HEK293T (cell line): ENCODE data around the gene SATB2.

Experiments used
- CTBP1 ChIP-seq: fragments of 450-650 bp; IDR thresholded peaks from 2 replicates; pipeline ENCODE4 v1.6.1; 2016; ENCODE audit warnings: borderline replicate concordance
- ELF4 ChIP-seq: fragments of 450-650 bp; IDR thresholded peaks from 2 replicates; pipeline ENCODE4 v1.6.1; 2017; ENCODE audit warnings: antibody characterized with exemption
- FOXM1 ChIP-seq: fragments of 450-650 bp; IDR thresholded peaks from 2 replicates; pipeline ENCODE4 v1.6.1; 2017; ENCODE audit warnings: mild to moderate bottlenecking, borderline replicate concordance
- SP1 ChIP-seq: fragments of 450-650 bp; IDR thresholded peaks from 2 replicates; pipeline ENCODE4 v1.6.1; 2017
- SUZ12 ChIP-seq: fragments of 450-650 bp; IDR thresholded peaks from 2 replicates; pipeline ENCODE4 v1.6.1; 2016; ENCODE audit warnings: mild to moderate bottlenecking
- TARDBP ChIP-seq: fragments of 450-650 bp; IDR thresholded peaks from 2 replicates; pipeline ENCODE4 v1.6.1; 2016
- TF ChIP-seq, protein P1 (sequence below): fragments of 450-650 bp; IDR thresholded peaks from 2 replicates; pipeline ENCODE4 v1.6.1; 2016

DNA sequence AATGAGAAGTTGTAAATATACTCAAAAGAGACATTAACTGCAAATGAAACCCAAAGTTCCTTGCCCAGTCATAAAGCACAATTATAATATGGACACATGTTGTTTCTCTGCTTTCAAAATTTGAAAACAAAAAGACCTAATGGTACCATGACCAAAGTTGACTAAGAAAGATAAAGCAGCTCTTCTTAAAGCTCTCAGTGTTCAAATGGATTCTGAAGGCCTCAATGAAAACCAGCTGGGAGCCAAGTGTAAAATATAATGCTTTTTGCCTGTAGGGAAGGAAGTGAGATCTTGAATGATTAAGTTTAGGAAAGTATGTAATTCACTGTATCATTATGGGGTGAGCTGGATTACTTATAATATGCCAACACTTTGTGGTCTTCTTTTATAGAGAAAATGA lies 178.6 kb downstream of the SATB2 start:
- TF ChIP-seq, protein P1, sequence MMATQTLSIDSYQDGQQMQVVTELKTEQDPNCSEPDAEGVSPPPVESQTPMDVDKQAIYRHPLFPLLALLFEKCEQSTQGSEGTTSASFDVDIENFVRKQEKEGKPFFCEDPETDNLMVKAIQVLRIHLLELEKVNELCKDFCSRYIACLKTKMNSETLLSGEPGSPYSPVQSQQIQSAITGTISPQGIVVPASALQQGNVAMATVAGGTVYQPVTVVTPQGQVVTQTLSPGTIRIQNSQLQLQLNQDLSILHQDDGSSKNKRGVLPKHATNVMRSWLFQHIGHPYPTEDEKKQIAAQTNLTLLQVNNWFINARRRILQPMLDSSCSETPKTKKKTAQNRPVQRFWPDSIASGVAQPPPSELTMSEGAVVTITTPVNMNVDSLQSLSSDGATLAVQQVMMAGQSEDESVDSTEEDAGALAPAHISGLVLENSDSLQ = no peak
- TF ChIP-seq CTBP1 (no peak), SUZ12 (no peak), FOXM1 (no peak), SP1 (no peak), TARDBP (no peak), ELF4 (no peak)
